HEK293 (cell line): ENCODE data around the gene LBHD2.
A peak's percentile ranks its signal among the peaks of the same experiment; 100 is the strongest.

Experiments used
- CTCF ChIA-PET: fragments of 350-600 bp; formaldehyde crosslinking; extraction: SDS; loops from one replicate; lab custom pipeline; 2021; ENCODE audit warnings: antibody characterized with exemption; lab: Yijun Ruan, JAX
- POLR2A ChIA-PET: fragments of 300-600 bp; formaldehyde crosslinking; extraction: SDS; loops from one replicate; lab custom pipeline; 2020; ENCODE audit warnings: antibody characterized with exemption, inconsistent platforms; lab: Yijun Ruan, JAX
- H3K27ac ChIP-seq: fragments of 200-500 bp; sonication (Bioruptor generic); 2 replicates; pipeline ENCODE4 v1.5.1; 2014; ENCODE audit warnings: low read depth, low read length, control low read depth, inconsistent platforms; ENCODE audit errors: extremely low read depth
- H3K36me3 ChIP-seq, 2 experiments: fragments of 200-500 bp in 1 of 2; sonication (Bioruptor generic) in 1 of 2; 1 replicate in 1 of 2; 2 replicates in 1 of 2; pipeline ENCODE4 v1.5.1; 2014 to 2017; ENCODE audit warnings: inconsistent platforms in 2 of 2, low read length in 2 of 2; ENCODE audit not compliant: control insufficient read depth in 2 of 2, insufficient read depth in 1 of 2
- H3K4me1 ChIP-seq: fragments of 200-500 bp; sonication (Bioruptor generic); 2 replicates; pipeline ENCODE4 v1.5.1; 2014; ENCODE audit warnings: mild to moderate bottlenecking, low read length, inconsistent platforms; ENCODE audit not compliant: control insufficient read depth, insufficient read depth
- H3K4me3 ChIP-seq: 2 replicates; pipeline ENCODE4 v1.5.1; 2011; ENCODE audit warnings: low read depth, mild to moderate bottlenecking, control low read depth, low read length, moderate library complexity
- H3K9me3 ChIP-seq: fragments of 200-500 bp; sonication (Bioruptor generic); 2 replicates; pipeline ENCODE4 v1.5.1; 2014; ENCODE audit warnings: low read depth, low read length, inconsistent platforms; ENCODE audit not compliant: control insufficient read depth, insufficient read depth
- GLIS1 ChIP-seq: fragments of 450-650 bp; formaldehyde crosslinking; IDR thresholded peaks from 2 replicates; pipeline ENCODE4 v1.5.1; 2016; ENCODE audit warnings: missing biosample characterization, missing genetic modification characterization
- IKZF3 ChIP-seq: fragments of 450-650 bp; IDR thresholded peaks from 2 replicates; pipeline ENCODE4 v1.5.0; 2018; ENCODE audit warnings: missing biosample characterization, mild to moderate bottlenecking, missing genetic modification characterization, moderate library complexity
- KLF10 ChIP-seq: fragments of 450-650 bp; IDR thresholded peaks from 2 replicates; pipeline ENCODE4 v1.5.1; 2018; ENCODE audit warnings: missing biosample characterization, mild to moderate bottlenecking, missing genetic modification characterization
- KLF16 ChIP-seq: fragments of 450-650 bp; formaldehyde crosslinking; IDR thresholded peaks from 2 replicates; pipeline ENCODE4 v1.5.1; 2017; ENCODE audit warnings: missing biosample characterization, missing genetic modification characterization
- KLF8 ChIP-seq: fragments of 450-650 bp; formaldehyde crosslinking; IDR thresholded peaks from 2 replicates; pipeline ENCODE4 v1.5.1; 2016; ENCODE audit warnings: missing biosample characterization, missing genetic modification characterization
- KLF9 ChIP-seq: fragments of 450-650 bp; formaldehyde crosslinking; IDR thresholded peaks from 2 replicates; pipeline ENCODE4 v1.5.1; 2016; ENCODE audit warnings: missing biosample characterization, missing genetic modification characterization, low read depth
- SP2 ChIP-seq: fragments of 450-650 bp; formaldehyde crosslinking; IDR thresholded peaks from 2 replicates; pipeline ENCODE4 v1.5.1; 2016; ENCODE audit warnings: missing biosample characterization, missing genetic modification characterization
- ZBTB8A ChIP-seq: fragments of 450-650 bp; formaldehyde crosslinking; IDR thresholded peaks from 2 replicates; pipeline ENCODE4 v1.5.1; 2016; ENCODE audit warnings: missing biosample characterization, missing genetic modification characterization
- ZFHX2 ChIP-seq: fragments of 450-650 bp; formaldehyde crosslinking; conservative IDR thresholded peaks from 2 replicates; pipeline ENCODE4 v1.5.1; 2016; ENCODE audit warnings: missing biosample characterization, missing genetic modification characterization
- ZNF335 ChIP-seq: fragments of 450-650 bp; formaldehyde crosslinking; conservative IDR thresholded peaks from 2 replicates; pipeline ENCODE4 v1.5.1; 2016; ENCODE audit warnings: missing biosample characterization, missing genetic modification characterization
- ZNF394 ChIP-seq: fragments of 450-650 bp; formaldehyde crosslinking; IDR thresholded peaks from 2 replicates; pipeline ENCODE4 v1.5.1; 2016; ENCODE audit warnings: missing biosample characterization, missing genetic modification characterization, mild to moderate bottlenecking, moderate library complexity, borderline replicate concordance
- ZNF596 ChIP-seq: fragments of 450-650 bp; IDR thresholded peaks from 2 replicates; pipeline ENCODE4 v1.5.0; 2018; ENCODE audit warnings: missing biosample characterization, mild to moderate bottlenecking, missing genetic modification characterization, moderate library complexity
- ZNF610 ChIP-seq: fragments of 450-650 bp; formaldehyde crosslinking; IDR thresholded peaks from 2 replicates; pipeline ENCODE4 v1.5.1; 2016; ENCODE audit warnings: missing biosample characterization, missing genetic modification characterization, borderline replicate concordance
- ZNF777 ChIP-seq: fragments of 450-650 bp; formaldehyde crosslinking; IDR thresholded peaks from 2 replicates; pipeline ENCODE4 v1.5.1; 2017; ENCODE audit warnings: missing biosample characterization, missing genetic modification characterization, borderline replicate concordance
- TF ChIP-seq, protein P1 (sequence below): fragments of 450-650 bp; formaldehyde crosslinking; IDR thresholded peaks from 2 replicates; pipeline ENCODE4 v1.5.1; 2016; ENCODE audit warnings: missing biosample characterization, missing genetic modification characterization
- TF ChIP-seq, protein P2 (sequence below): fragments of 450-650 bp; formaldehyde crosslinking; conservative IDR thresholded peaks from 2 replicates; pipeline ENCODE4 v1.5.1; 2016; ENCODE audit warnings: low read depth, missing biosample characterization, missing genetic modification characterization
- TF ChIP-seq, protein P3 (sequence below): fragments of 450-650 bp; formaldehyde crosslinking; IDR thresholded peaks from 2 replicates; pipeline ENCODE4 v1.5.1; 2016; ENCODE audit warnings: missing biosample characterization, missing genetic modification characterization
- TF ChIP-seq, protein P4 (sequence below): fragments of 450-650 bp; formaldehyde crosslinking; IDR thresholded peaks from 2 replicates; pipeline ENCODE4 v1.5.1; 2016; ENCODE audit warnings: missing biosample characterization, missing genetic modification characterization
- TF ChIP-seq, protein P5 (sequence below): fragments of 450-650 bp; formaldehyde crosslinking; optimal IDR thresholded peaks from 2 replicates; pipeline ENCODE3; 2016; ENCODE audit warnings: missing biosample characterization, mild to moderate bottlenecking, missing genetic modification characterization
- TF ChIP-seq, protein P6 (sequence below): fragments of 450-650 bp; formaldehyde crosslinking; IDR thresholded peaks from 2 replicates; pipeline ENCODE4 v1.5.1; 2016; ENCODE audit warnings: missing biosample characterization, missing genetic modification characterization
- TF ChIP-seq, protein P7 (sequence below): fragments of 450-650 bp; formaldehyde crosslinking; IDR thresholded peaks from 2 replicates; pipeline ENCODE4 v1.5.1; 2016; ENCODE audit warnings: missing biosample characterization, missing genetic modification characterization

Gene LBHD2

DNA sequence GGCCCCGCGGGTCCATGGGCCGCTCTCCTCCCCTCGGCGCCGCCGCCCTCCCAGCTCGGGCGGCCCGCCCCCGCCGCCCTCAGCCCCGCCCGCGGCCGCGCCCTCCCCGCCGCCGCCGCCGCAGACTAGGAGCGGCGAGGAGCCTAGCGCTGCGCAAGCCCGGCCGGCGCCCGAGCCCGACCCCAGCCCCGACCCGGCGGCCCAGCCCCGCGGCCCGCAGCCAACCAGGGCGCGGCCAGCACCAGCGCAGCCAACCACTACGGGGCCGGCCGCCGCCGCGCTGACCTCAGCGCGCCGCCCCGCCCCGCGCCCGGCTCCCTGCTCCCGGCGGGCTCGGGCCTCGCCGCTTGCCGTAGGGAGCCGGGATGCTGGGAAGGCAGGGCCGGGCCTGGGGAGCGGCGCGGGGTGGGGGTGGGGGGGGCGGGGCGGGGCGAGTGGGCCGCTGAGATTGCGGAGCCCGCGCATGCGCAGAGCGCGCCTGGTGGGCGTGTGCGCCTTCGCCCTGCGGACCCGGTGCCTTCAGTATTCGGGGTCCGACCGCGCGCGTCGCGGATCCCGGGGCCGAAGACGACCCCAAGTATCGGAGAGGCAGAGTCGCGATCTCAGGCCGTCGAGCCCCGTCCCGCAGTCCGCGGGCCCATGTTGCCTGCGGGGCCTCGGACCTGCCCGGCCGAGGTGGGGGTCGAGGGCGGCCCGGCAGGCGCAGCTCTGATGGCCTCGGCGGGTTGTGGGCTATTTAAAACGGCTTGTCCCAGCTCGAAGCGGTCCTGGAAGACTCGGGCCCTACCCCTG, 26.4 kb upstream of the LBHD2 start, which contains the start of gene CDC42BPB:
Gene CDC42BPB, minus strand, starts transcription at position 178 of the 792 bp plus-strand sequence. CDS start 376 bp downstream, outside the sequence.
- no peaks in the 10 kb centered on the region for H3K9me3 ChIP-seq
- POLR2A ChIA-PET = no interaction called here
- CTCF ChIA-PET = interaction anchor here (1.4 kb wide), 1 partner anchor 17 kb away, joined by 4 read pairs; no protein-coding TSS in a partner anchor
- peaks cover 9% of the 10 kb centered on the region; the same call in 1 of the 2 replicates for H3K4me1 ChIP-seq
- H3K36me3 ChIP-seq = no peaks in the 10 kb centered on the region
- peak within 1 kb of the TSS; percentile 97 for H3K4me3 ChIP-seq
- H3K27ac ChIP-seq = peak within 1 kb of the TSS; percentile 92
- TF ChIP-seq, protein P1, sequence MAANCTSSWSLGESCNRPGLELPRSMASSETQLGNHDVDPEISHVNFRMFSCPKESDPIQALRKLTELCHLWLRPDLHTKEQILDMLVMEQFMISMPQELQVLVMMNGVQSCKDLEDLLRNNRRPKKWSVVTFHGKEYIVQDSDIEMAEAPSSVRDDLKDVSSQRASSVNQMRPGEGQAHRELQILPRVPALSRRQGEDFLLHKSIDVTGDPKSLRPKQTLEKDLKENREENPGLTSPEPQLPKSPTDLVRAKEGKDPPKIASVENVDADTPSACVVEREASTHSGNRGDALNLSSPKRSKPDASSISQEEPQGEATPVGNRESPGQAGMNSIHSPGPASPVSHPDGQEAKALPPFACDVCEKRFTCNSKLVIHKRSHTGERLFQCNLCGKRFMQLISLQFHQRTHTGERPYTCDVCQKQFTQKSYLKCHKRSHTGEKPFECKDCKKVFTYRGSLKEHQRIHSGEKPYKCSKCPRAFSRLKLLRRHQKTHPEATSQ (tag by site-specific recombination) = no peak
- peak; percentile 24; the same call in 1 of the 2 replicates for TF ChIP-seq KLF10 (tag by site-specific recombination)
- TF ChIP-seq, protein P2, sequence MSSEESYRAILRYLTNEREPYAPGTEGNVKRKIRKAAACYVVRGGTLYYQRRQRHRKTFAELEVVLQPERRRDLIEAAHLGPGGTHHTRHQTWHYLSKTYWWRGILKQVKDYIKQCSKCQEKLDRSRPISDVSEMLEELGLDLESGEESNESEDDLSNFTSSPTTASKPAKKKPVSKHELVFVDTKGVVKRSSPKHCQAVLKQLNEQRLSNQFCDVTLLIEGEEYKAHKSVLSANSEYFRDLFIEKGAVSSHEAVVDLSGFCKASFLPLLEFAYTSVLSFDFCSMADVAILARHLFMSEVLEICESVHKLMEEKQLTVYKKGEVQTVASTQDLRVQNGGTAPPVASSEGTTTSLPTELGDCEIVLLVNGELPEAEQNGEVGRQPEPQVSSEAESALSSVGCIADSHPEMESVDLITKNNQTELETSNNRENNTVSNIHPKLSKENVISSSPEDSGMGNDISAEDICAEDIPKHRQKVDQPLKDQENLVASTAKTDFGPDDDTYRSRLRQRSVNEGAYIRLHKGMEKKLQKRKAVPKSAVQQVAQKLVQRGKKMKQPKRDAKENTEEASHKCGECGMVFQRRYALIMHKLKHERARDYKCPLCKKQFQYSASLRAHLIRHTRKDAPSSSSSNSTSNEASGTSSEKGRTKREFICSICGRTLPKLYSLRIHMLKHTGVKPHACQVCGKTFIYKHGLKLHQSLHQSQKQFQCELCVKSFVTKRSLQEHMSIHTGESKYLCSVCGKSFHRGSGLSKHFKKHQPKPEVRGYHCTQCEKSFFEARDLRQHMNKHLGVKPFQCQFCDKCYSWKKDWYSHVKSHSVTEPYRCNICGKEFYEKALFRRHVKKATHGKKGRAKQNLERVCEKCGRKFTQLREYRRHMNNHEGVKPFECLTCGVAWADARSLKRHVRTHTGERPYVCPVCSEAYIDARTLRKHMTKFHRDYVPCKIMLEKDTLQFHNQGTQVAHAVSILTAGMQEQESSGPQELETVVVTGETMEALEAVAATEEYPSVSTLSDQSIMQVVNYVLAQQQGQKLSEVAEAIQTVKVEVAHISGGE = peak; percentile 31; the same call in 1 of the 2 replicates
- TF ChIP-seq ZNF610 = 0 out of 2 replicates have a peak, but pooled peaks have one; percentile 19
- TF ChIP-seq, protein P3, sequence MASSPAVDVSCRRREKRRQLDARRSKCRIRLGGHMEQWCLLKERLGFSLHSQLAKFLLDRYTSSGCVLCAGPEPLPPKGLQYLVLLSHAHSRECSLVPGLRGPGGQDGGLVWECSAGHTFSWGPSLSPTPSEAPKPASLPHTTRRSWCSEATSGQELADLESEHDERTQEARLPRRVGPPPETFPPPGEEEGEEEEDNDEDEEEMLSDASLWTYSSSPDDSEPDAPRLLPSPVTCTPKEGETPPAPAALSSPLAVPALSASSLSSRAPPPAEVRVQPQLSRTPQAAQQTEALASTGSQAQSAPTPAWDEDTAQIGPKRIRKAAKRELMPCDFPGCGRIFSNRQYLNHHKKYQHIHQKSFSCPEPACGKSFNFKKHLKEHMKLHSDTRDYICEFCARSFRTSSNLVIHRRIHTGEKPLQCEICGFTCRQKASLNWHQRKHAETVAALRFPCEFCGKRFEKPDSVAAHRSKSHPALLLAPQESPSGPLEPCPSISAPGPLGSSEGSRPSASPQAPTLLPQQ = peak; percentile 68
- TF ChIP-seq IKZF3 (tag by site-specific recombination) = peak; percentile 99
- TF ChIP-seq, protein P4, sequence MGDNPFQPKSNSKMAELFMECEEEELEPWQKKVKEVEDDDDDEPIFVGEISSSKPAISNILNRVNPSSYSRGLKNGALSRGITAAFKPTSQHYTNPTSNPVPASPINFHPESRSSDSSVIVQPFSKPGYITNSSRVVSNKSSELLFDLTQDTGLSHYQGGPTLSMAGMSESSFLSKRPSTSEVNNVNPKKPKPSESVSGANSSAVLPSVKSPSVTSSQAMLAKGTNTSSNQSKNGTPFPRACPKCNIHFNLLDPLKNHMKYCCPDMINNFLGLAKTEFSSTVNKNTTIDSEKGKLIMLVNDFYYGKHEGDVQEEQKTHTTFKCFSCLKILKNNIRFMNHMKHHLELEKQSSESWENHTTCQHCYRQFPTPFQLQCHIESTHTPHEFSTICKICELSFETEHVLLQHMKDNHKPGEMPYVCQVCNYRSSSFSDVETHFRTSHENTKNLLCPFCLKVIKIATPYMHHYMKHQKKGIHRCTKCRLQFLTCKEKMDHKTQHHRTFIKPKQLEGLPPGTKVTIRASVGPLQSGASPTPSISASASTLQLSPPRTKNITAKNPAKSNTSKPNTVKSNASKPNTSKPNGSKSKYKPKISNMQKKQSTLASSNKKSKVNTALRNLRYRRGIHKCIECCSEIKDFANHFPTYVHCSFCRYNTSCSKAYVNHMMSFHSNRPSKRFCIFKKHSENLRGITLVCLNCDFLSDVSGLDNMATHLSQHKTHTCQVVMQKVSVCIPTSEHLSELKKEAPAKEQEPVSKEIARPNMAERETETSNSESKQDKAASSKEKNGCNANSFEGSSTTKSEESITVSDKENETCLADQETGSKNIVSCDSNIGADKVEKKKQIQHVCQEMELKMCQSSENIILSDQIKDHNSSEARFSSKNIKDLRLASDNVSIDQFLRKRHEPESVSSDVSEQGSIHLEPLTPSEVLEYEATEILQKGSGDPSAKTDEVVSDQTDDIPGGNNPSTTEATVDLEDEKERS (tag by site-specific recombination) = no peak
- TF ChIP-seq, protein P5, sequence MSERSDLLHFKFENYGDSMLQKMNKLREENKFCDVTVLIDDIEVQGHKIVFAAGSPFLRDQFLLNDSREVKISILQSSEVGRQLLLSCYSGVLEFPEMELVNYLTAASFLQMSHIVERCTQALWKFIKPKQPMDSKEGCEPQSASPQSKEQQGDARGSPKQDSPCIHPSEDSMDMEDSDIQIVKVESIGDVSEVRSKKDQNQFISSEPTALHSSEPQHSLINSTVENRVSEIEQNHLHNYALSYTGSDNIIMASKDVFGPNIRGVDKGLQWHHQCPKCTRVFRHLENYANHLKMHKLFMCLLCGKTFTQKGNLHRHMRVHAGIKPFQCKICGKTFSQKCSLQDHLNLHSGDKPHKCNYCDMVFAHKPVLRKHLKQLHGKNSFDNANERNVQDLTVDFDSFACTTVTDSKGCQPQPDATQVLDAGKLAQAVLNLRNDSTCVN = peak; percentile 64
- TF ChIP-seq KLF8 (tag by site-specific recombination) = peak; percentile 22; the same call in 1 of the 2 replicates
- peak; percentile 75 for TF ChIP-seq ZNF335
- TF ChIP-seq ZFHX2 (tag by site-specific recombination) = peak; percentile 74
- no peak for TF ChIP-seq ZNF394 (tag by site-specific recombination)
- TF ChIP-seq ZNF777 (tag by site-specific recombination) = peak; percentile 40; the same call in 1 of the 2 replicates
- peak; percentile 50 for TF ChIP-seq ZBTB8A (tag by site-specific recombination)
- TF ChIP-seq, protein P6, sequence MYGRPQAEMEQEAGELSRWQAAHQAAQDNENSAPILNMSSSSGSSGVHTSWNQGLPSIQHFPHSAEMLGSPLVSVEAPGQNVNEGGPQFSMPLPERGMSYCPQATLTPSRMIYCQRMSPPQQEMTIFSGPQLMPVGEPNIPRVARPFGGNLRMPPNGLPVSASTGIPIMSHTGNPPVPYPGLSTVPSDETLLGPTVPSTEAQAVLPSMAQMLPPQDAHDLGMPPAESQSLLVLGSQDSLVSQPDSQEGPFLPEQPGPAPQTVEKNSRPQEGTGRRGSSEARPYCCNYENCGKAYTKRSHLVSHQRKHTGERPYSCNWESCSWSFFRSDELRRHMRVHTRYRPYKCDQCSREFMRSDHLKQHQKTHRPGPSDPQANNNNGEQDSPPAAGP (tag by site-specific recombination) = 0 out of 2 replicates have a peak, but pooled peaks have one; percentile 22
- TF ChIP-seq ZNF596 (tag by site-specific recombination) = no peak
- TF ChIP-seq KLF16 = 0 out of 2 replicates have a peak, but pooled peaks have one; percentile 33
- TF ChIP-seq, protein P7, sequence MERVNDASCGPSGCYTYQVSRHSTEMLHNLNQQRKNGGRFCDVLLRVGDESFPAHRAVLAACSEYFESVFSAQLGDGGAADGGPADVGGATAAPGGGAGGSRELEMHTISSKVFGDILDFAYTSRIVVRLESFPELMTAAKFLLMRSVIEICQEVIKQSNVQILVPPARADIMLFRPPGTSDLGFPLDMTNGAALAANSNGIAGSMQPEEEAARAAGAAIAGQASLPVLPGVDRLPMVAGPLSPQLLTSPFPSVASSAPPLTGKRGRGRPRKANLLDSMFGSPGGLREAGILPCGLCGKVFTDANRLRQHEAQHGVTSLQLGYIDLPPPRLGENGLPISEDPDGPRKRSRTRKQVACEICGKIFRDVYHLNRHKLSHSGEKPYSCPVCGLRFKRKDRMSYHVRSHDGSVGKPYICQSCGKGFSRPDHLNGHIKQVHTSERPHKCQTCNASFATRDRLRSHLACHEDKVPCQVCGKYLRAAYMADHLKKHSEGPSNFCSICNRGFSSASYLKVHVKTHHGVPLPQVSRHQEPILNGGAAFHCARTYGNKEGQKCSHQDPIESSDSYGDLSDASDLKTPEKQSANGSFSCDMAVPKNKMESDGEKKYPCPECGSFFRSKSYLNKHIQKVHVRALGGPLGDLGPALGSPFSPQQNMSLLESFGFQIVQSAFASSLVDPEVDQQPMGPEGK = peak; percentile 56
- peak; percentile 17; the same call in 1 of the 2 replicates for TF ChIP-seq SP2 (tag by site-specific recombination)
- TF ChIP-seq KLF9 (tag by site-specific recombination) = peak; percentile 69
- no peak for TF ChIP-seq GLIS1
